GM12872 (cell line): ENCODE results near the gene SHISAL1.

Experiments
- TF ChIP-seq, protein P1 (sequence below): IDR thresholded peaks from 3 replicates; pipeline ENCODE4 v1.5.1; 2011; ENCODE audit warnings: low read depth, mild to moderate bottlenecking, low read length, moderate library complexity; ENCODE audit not compliant: insufficient read depth

The SHISAL1 gene

DNA sequence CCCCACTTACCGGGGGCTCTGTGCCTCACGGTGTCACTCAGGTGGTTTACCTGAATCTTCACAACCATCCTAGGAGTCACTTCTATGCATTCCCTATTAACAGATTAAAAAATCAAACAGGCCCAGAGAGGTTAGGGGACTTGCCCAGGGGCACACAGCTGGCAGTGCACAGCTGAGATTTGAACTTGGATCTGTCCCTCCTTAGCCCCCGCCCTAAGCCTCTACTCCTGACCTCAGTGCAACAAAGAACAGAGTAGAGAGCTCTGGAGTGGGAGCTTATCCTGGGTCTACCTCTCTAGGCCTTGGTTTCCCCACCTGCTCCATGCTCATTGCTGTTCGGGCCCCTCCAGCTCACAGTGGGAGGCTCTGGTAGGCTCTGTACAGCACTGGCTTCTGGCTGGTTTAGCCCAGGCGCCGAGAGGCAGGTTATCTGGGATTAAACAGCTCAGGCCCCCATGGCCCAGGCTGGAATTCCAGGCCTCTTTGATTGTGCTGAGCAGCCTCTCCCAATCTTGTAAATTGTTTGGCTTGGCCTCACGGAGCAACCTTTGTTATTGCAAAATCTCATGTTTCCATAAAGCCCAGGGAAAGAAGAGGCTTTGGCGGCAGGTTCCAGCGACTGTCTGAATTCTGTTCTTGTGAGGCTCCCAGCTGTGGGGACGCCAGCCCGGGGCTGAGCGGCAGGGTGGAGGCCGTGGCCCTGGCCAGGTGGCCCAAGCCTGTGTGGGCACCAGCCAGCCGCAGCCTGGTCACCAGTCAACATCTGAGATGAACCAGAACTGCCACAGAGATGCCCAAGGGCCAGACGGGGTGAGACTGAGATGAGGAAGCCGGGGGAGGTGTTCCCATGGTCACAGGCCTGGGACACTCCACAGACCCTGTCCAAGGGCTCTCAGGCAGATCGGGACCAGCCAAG, 28.9 kb upstream of the SHISAL1 start:
- TF ChIP-seq, protein P1, sequence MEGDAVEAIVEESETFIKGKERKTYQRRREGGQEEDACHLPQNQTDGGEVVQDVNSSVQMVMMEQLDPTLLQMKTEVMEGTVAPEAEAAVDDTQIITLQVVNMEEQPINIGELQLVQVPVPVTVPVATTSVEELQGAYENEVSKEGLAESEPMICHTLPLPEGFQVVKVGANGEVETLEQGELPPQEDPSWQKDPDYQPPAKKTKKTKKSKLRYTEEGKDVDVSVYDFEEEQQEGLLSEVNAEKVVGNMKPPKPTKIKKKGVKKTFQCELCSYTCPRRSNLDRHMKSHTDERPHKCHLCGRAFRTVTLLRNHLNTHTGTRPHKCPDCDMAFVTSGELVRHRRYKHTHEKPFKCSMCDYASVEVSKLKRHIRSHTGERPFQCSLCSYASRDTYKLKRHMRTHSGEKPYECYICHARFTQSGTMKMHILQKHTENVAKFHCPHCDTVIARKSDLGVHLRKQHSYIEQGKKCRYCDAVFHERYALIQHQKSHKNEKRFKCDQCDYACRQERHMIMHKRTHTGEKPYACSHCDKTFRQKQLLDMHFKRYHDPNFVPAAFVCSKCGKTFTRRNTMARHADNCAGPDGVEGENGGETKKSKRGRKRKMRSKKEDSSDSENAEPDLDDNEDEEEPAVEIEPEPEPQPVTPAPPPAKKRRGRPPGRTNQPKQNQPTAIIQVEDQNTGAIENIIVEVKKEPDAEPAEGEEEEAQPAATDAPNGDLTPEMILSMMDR = no peak

DNA sequence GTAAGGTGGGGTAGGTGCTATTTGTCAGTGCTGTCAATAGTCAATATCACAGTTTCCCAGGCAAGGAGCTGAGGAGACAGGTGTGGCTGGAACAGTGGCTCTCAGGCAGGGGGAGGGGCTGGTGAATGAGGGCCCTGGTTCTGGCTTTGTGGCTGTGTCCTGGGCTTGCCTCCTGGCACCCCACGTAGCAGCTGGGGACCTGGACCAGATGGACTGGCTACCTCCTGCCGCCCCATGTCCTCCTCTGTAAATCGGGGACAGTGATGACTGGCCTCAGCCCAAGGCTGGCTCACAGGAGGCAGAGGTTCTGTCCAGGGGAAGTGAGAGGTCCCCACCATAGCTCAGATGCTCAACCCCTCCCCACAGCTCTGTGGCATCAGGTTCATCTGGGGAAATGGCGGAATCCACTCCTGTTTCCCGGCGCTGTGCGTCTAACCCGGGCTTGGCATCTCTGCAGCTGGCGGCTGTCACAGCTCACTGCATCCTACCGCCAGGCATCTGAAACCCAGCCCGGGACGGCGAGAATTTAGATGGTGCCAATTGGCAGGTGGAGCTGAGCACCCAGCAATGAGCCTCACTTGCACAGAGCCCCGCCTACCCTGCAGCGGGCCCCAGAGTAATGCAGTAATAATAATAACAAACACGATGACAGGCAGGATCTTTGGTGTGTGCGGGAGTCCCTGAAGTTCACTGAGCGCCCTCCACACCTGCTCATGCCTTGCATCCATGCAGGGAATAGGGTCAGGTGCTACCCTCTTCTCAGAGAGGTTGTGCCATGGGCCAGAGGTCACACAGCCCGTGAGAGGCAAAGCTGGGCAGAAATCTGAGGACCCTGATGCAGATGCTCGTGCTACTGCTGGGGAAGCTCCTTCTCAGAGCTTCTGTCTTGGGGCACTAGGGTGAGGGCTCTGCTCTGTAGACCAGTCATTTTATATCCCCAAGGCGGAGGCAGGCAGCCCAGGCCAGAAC, 27.8 kb upstream of the SHISAL1 start:
- TF ChIP-seq, protein P1 = no peak

DNA sequence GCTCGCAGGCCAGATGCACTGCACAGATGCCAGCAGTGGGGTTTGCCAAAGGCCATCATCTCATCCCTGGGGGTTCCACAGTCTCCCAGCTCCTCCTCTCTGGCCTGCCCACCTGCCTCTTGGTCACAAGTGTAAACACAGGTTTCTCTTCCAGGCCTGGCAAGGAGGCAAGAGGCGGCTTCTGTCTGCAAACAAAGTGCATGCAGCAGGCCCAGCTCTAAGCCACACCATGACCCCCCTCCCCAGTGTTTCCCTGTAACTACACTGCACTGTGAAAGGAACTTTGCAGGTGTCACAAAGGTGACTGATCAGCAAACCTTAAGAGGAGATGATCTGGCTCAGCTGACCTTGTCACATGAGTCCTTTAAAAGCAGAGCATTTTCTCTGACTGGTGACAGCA, 26.2 kb upstream of the SHISAL1 start:
- TF ChIP-seq, protein P1 = no peak

DNA sequence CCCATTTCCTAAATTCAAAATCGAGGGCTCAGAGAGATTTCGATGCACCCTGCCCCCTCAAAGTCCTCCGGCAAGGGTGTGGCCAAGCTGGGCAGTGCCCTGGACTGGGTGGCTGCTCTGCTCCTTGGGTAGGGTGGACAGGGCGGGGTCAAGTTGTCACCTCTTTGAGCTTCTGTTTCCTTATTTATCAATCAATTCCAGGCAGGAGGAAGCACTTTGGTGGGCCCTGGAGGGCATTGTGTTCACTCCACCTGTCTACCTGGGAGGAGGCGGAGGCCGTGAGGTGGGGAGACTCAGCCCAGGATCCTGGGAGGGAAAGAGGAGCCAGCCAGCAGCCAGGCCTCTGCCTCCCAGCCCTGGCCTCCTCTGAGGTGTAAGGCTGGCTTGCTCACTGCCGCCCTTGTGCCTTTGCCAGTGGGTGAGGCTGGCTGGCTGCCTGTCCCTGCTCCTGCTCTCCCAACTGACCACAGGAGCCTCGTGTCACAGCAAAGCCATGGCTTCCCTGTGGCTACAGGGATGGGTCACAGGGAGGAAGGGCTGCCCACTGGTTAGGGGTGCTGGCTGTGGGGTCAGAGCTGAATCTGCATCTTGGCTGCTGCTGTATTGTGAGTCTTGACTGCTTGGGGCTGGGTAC, 25.5 kb upstream of the SHISAL1 start:
- TF ChIP-seq, protein P1 = no peak

DNA sequence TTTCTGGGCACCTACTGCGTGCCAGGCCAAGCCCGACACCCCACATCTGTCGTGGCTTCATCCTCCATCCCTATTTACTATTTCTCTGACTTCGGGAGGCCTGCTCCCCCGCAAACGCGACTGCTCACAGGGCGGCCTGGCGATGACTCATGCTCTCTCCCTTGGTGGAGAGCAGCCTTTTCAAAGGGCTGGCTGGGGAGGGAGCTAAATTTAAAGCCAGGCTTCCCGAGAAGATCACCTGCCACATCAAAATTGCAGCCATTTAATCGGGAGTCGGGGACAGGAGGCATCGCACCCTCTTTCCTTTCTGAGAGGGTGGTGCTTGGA, 24.9 kb upstream of the SHISAL1 start:
- TF ChIP-seq, protein P1 = no peak

DNA sequence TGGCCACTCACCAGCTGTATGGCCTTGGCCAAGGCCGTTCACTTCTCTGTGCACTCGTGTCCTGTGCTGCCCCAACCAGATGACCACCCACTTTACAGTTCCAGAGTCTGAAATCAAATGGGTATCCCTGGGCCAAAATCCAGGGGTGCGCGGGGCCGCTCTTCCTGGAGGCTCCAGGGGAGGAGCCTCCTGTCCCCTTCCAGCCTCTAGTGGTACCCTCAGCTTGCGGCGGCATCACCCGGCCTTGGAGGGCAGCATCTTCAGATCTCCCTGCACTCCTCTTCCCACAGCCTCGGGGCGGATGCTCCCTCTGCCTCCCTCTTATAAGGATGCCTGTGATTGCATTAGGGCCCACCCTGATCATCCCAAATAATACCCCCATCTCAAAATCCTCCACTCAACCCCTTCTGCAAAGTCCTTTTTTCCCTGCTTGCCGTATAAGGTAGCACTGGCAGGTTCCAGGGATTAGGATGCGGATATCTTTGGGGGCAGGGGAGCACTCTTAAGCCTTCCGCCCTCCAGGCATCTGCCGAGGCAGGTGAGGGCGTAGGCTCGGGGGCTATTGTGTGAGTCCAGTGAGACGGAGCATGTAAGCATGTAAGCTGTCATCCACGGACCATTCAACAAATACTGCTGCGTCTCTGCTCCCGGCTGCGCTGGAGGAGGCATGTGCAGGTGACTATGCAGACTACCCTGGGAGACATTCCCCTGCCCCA, 24.4 kb upstream of the SHISAL1 start:
- TF ChIP-seq, protein P1 = no peak
